NCI-H2081 treated with DMSO at 0.1 percent for 48 hours (cell line): ENCODE data around the gene LRRC26.

Experiments
- DNase-seq: peaks from one replicate; lab custom pipeline; 2025; lab: John Stamatoyannopoulos, UW

The LRRC26 gene, protein sequence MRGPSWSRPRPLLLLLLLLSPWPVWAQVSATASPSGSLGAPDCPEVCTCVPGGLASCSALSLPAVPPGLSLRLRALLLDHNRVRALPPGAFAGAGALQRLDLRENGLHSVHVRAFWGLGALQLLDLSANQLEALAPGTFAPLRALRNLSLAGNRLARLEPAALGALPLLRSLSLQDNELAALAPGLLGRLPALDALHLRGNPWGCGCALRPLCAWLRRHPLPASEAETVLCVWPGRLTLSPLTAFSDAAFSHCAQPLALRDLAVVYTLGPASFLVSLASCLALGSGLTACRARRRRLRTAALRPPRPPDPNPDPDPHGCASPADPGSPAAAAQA

DNA sequence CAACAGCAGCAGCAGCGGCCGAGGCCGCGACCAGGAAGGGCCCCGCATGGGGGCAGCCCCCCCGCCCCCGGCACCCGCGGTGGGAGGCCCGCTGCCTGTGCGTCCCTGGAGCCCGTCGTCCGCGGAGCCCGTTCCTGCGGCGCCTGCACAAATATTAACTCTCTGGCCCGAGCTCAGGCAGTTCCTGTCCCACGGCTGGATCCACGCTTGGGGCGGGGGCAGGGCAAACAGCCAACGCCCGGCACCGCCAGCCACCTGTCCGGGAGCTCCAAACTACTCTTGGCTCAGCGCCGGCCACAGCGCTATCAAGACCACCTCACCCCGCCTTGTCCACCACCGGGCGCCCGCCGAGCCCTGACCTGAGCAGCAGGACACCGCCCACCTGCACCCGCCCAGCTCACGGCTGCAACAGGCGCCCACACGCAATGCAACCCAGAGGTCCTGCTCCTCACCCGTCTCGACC lies at the start of gene LRRC26:
TSS of gene LRRC26 (minus strand) at position 156 of the 463 bp plus-strand sequence. CDS start at position 48, 108 bp downstream.
- DNase-seq, result no peak

DNA sequence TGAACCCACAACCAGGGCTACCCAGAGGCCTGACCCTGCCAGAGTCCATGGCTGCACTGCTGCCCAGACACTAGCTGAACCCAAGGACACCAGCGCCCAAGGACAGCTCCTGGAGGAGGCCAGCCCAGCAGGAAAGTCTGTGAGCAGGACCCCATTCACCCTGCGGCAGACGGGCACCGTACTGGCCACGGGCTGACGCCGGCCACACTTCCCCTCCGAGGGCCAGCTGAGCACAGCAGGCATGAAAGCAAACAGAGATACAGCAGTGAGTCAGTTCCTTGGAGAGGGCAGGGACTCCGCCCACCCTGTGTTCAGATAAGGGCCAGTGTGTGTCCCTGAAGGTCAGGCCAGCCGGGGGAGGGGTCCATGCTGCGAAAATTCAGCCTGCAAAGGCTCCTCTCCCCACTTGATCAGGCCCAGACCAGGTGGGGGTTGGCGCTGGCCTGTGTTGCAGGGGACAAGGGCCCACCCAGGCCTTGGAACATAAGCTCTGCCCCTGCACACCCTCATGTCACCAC lies 49.0 kb upstream of the LRRC26 start:
- DNase-seq, result no peak

DNA sequence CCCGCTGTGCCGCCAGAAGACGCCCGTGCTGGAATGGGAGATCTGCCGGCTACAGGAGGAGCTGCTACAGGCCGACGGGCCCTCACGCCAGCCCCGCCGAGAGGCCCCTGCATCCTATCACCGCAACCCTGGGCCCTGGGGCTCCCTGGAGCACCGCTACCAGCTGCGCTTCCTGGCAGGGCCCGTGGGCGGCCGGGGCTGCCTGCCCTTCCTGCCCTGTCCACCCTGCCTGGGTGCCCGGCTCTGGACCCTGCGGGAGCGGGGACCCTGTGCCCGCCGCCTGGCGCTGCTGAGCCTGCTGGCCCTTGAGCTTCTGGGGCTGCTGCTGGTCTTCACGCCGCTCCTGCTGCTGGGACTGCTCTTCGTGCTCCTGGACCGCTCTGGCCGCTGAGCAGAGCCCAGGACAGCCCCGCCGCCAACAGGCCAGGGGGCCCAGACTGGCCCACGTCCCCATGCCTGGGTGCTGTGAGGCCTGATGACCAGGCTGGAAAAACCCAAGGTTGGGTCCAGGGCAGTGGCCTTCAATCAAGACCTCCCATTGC lies 48.4 kb upstream of the LRRC26 start:
- DNase-seq, result no peak

DNA sequence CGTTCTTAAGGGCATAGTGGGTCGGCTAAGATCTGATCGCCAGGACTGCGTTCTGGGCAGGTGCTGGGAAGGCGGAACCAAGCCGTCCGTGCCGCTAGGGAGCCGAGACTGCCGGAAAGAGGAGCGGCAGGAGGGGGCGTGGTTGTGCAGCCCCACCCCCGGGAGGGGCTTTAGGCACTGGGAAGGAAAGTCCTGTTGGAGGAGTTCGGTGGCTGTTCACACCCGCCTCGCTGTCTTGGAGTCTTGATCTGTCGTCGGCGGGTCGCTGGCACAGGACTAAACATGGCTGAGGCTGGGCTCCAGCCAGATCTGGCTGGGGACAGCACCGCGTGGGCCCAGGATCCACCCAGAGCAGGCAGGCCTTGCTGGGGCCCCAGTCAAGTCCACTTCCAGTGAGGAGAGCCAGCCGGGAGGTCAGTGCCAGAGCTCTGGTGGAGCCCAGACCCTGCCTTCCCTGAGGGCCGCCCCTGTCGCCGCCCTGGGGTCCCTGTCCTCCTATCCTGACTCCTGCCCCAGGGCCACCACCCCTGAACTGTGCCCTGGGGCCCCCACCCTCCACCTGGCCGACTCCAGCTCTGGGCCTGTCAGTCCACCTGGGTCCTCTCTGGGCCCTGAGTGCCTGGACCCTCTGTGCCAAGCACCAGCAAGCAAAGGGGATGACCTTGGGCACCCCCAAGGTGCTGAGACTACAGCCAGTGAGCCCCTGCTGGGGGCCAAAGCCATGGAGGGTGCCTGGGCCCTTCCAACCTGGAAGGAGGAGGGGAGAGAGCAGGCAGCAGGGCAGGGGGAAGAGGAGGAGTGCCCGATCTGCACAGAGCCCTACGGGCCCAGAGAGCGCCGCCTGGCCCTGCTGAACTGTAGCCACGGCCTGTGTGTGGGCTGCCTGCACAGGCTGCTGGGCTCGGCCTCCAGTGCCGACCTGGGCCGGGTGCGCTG lies 47.7 kb upstream of the LRRC26 start:
- DNase-seq, result no peak

DNA sequence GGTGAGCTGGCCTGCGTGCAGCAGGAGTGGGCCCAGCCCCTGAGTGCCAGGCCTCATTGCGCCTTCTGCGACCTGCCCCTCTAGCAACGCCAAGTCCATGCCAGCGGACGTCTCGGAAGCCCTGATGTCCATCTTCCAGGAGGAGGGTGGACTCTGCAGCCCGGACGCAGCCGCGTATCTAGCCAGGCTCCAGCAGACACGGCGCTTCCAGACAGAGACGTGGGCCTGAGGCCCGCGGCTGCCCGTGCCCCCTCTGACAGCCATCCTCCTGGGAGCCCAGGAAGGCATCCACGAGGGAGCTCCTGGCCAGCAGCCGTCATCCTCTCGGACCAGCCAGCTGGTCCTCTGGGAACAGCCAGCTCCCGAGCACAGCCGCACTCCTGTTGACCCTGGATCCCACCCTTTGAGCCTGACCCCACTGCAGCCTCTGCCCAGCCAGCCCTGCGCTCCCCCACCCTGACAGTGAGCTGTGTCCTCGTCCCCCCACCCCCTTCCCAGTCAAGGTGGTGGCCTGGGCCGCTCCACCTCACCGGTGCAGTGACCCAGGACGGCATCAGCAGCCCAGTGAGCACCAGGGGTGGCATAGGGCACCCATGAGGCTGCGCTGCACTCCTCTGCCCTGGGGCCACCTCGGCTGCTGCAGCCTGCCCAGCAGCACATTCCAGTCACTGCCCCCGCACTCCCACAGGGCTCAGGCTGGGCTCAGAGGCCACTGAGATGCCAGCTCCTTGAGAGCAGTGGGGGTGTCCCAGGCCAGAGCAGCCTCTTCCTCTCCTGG lies 46.5 kb upstream of the LRRC26 start:
- no peak for DNase-seq

DNA sequence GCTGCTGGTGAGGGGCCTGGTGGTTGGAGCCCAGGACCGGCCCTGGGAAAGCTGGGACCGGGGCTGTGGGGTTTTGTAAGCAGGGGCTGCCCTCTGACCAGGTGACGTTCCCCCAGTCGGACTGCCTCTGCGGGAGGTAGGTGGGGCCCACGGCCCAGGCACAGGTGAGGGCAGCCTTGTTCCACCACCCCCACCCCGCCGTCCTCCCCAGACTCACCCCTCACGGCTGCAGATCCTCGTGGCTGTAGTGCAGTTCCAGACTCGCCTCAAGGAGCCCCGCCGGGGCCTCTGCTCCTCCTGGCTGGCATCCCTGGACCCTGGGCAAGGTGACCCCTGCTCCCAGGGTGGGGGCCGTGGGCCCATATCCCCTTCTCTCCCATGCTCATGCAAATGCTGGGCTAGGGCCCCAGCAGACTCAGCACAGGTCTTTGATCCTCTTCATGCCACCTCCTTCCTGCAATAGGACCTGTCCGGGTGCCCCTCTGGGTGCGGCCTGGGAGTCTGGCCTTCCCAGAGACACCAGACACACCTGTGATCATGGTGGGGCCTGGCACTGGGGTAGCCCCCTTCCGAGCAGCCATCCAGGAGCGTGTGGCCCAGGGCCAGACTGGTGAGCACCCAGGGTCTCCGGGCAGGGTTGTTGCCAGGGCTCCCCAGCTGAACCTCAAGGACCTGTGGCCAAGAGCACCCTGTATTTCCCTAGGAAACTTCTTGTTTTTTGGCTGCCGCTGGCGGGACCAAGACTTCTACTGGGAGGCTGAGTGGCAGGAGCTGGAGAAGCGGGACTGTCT lies 45.5 kb upstream of the LRRC26 start:
- DNase-seq, result no peak

DNA sequence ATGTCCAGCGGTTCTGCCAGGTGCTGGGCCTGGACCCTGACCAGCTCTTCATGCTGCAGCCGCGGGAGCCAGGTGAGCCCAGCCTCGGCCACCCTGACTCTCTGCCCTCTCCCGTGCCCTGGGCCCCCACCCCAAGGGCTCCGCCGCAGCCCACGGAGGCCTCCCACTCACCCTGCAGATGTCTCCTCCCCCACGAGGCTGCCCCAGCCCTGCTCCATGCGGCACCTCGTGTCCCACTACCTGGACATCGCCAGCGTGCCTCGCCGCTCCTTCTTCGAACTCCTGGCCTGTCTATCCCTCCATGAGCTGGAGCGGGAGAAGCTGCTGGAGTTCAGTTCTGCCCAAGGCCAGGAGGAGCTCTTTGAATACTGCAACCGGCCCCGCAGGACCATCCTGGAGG lies 44.8 kb upstream of the LRRC26 start:
- DNase-seq, result no peak

DNA sequence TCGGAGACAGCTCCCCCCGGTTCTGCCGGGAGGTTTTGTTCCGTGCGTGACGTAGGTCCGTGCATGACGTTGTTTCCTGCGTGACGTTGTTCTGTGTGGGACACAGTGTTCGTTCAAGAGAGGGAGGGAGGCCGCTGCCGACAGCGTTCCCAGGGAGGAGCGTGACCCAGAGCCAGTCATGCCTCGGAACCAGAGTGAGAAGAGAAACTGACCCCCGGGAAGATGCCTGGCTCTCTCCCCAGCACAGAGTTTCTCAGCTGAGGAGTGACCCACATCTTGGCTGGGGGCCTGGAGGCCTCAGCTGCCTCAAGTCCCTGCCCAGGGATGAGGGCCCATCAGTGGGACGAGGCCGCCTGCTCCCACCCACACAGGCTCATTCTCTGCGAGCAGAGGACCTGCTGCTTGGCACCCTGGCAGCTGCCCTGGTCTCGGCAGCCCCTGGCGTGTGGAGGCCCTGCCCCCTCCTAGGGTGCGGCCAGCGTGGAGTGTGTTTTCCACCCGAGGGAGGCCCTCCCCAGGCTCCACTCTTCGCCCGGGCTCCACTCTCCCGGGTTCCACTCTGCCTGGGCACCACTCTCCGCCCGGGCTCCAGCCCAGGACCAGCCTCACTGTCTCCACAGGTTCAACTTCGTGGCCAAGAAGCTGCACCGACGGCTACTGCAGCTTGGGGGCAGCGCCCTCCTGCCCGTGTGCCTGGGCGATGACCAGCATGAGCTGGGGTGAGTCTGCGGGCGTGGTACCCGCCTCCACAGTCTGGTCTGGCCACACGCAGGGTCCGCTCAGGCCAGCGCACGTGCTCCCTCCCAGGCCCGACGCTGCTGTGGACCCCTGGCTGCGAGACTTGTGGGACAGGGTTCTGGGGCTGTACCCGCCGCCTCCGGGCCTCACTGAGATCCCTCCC lies 43.6 kb upstream of the LRRC26 start:
- DNase-seq, result no peak

DNA sequence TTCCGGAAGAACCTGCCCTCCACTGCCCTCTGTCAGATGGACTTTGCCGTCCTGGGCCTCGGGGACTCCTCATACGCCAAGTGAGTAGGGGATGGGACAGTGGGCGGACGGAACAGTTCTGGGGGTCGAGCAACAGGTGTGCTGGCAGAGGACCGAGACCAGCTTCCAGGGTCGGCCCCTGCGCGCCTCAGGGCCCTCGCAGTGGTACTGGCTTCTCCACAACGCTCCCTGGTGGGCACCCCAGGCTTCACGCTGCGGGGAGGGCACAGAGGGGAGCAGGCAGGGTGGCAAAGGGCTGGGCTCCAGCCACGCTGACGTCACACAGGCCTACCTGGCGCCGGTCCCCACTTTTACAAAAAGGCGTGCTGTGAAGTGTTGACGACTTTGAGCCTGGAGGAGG lies 42.7 kb upstream of the LRRC26 start:
- no peak for DNase-seq

DNA sequence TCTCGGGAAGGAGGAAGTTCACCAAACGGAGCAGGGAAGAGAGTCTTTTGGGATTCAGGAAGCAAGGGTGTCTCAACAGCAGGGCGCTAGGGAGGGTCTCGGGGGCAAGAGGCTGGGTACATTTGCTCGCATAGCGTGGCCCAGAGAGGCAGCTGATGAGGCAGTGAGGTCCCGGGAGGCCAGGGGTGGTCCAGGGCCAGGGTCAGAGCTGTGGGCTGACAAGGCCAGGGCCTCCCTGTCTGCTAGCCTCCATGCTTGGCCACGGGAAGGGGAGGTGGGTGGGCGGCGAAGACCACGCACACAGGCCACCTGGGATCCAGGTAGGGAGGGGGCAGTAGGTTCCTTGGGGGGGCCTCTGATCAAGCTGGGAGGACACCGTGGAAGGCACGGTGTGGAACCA lies 41.7 kb upstream of the LRRC26 start:
- DNase-seq, result no peak

DNA sequence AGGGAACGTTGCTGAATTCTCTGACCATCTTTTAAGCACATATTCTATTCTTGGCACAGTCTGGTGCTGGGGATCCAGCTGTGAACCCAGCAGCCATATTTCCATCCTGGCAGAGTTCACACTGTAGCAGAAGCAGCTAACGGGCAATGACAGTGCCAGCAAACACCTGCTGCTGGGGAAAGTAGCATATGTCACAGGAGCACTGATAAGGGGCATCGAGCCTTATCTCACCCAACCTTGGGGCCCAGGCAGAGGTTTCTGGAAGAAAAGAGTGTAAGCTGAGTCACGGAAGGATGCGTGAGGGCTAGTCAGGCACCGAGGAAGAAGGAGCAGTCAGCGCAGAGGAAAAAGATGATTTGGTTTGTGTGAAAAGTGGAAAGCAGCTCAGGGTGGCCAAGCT lies 36.8 kb upstream of the LRRC26 start:
- DNase-seq, result no peak

DNA sequence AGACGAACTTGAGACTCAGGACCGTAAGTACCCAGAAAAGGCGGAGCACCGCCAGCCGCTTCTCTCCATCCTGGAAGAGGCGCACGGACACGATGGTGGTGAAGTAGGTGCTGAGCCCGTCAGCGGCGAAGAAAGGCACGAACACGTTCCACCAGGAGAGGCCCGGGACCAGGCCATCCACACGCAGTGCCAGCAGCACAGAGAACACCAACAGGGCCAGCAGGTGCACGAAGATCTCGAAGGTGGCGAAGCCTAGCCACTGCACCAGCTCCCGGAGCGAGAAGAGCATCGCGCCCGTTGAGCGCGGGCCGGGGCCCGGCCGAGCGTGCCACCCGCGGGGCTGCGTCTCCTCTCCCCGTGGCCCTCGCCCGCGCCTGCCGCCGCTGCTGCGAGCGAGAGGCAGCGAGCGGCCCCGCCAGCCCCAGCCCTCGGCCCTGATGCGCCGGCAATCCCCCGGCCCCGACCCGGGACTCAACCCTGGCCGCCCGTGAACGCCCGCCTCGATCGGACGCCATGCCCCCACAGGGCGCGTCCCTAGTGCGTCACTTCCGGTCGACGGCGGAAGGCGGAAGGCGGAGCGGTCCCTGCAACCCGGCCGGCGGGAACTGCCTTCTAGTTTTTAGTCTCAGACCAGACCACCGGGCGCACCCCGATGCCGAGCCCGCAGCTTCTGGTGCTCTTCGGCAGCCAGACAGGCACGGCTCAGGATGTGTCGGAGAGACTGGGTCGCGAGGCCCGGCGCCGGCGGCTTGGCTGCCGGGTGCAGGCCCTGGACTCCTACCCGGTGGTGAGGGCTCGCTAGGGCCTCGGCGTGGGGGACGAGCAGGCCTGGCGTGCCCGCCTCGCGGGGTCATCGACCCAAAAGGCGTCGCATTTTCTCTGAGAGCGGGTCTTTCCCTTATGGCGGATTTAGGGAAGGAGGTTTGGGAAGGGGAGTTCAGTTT lies 35.5 kb upstream of the LRRC26 start, which contains the start of the genes NDOR1 and TMEM203:
TSS of gene NDOR1 (plus strand) at position 575 of the 944 bp plus-strand sequence. CDS start at position 653, 78 bp downstream.
TSS of gene TMEM203 (minus strand) at position 523 of the 944 bp plus-strand sequence. CDS start at position 289, 234 bp downstream.
- no peak for DNase-seq

DNA sequence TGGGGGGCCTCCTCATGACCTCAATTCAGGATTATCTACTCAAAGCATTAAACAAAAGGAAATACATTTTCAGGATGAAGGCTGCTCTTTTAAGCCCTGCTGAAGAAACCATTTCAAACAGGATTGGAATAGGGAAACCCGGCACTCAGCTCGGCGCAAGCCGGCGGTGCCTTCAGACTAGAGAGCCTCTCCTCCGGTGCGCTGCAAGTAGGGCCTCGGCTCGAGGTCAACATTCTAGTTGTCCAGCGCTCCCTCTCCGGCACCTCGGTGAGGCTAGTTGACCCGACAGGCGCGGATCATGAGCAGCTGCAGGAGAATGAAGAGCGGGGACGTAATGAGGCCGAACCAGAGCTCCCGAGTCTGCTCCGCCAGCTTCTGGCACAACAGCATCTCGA lies 34.9 kb upstream of the LRRC26 start:
- DNase-seq, result no peak

DNA sequence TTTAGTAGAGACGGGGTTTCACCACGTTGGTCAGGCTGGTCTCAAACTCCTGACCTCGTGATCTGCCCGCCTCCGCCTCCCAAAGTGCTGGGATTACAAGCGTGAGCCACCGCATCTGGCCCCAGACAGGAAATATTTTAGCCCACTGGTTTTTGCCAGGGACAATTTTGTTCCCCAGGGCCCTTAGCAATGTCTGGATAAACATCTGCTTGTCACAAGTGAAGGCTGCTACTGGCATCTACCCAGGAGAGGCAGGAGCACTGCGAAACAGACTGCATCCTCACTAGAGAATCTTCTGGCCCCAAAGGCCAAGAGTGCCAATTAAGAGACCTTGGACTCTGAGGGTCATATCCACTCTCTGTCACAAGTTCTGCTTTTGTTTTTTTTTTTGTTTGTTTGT lies 33.1 kb upstream of the LRRC26 start:
- no peak for DNase-seq

DNA sequence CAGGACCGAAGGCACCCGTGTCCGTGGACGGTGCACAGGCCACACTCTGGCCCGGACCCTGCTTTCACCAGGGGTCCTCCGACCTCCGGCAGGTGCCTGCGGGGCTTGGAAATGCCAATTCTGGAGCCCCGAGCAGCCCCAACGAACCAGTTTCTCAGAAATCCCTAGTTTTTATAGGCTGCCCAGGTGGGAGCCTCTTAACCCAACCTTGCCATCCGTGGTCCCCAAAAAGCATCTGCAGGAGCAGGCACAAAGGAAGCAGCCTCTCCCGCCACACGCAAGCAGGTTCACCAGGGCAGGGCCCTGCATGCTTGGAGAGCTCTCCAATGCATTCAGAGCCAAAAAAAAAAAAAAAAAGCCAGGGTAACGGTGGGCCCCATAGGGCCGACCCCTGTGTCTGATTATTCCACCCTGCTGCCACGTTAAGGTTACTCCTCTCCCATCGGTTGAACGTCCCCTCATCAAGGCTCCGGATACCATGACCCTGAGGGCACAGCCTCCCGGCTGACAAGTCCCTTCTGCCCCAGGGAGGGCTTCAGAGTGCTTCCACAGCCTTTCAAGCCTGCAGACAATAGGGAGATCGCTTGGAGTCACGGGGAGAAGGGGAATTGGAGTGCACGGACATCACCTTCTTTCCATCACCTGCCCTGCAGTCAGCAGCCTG lies 31.5 kb upstream of the LRRC26 start:
- DNase-seq, result no peak

DNA sequence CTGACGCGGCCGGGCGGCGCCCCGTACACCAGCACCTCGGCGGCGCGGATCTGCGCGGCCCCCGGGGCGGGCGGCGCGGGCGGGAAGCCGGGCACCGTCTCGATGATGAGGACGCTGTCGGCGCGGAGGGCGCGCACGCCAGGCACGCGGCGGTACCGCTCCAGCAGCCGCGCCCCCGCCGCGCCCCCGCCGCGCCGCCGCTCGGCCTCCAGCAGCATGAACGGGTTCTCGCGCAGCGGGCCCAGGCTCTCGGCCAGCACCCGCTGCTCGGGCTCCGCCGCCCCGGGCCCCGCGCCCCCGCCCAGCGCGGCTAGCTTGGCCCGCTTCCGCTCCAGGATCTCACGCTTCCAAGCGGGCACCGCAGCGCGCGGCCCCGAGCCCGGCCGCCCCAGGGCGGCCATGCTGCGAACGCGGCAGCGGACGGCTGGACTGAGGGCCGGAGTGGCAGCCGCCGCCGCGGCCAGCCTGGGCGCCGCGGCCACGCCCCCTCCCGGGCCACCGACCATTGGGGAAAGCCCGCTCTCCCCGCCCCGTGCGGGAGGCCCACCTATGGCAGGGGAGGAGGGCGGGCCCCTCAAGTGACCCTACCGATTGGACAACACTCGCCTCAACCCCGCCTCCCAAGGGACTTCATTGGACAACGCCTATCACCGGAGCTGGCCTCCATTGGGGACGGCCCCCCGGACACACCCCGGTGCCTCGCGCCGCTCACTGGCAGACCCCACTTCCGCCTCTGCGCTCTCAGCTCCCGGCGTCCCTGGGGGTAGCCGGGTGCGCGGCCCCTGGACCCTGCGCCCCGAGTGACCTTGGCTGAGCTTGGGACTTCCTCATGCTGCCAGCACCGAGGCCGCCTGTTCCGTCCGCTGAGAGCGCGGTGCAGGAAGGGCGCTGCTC lies 30.7 kb upstream of the LRRC26 start, which contains the start of gene TPRN:
TSS of gene TPRN (minus strand) at position 431 of the 894 bp plus-strand sequence. CDS start at position 401, 30 bp downstream.
- peak; percentile 94 for DNase-seq
